OCI-LY3 (cell line): Measurements from ENCODE around the gene BRPF3.

Experiments used
- EZH2phosphoT487 ChIP-seq: fragments of 200-600 bp; shearing (Covaris generic); IDR thresholded peaks from 2 replicates; pipeline ENCODE4 v1.6.1; 2018; ENCODE audit warnings: antibody characterized with exemption, mixed run types, low read depth
- TF ChIP-seq, protein P1 (sequence below): fragments of 200-600, 300-600 bp; sonication (generic); IDR thresholded peaks from 2 replicates; pipeline ENCODE4 v1.5.1; 2014; ENCODE audit warnings: antibody characterized with exemption, low read length, low read depth

DNA sequence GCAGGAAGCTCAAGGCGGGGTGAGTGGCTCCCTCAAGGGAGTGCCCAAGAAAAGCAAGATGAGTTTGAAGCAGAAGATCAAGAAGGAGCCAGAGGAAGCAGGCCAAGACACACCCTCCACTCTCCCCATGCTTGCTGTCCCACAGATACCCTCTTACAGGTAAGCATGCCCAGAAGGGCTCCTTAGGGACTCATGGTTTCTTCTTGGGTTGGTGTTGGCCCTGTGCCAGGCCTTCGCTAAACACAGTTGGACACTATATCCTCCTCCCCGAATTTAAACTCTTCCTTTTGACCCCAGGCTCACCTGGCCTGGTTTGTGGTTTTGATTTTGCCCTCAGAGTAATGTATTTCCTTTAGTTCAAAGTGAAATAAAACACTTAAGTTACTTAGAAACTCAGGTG lies 5.1 kb downstream of the BRPF3 start:
- TF ChIP-seq, protein P1, sequence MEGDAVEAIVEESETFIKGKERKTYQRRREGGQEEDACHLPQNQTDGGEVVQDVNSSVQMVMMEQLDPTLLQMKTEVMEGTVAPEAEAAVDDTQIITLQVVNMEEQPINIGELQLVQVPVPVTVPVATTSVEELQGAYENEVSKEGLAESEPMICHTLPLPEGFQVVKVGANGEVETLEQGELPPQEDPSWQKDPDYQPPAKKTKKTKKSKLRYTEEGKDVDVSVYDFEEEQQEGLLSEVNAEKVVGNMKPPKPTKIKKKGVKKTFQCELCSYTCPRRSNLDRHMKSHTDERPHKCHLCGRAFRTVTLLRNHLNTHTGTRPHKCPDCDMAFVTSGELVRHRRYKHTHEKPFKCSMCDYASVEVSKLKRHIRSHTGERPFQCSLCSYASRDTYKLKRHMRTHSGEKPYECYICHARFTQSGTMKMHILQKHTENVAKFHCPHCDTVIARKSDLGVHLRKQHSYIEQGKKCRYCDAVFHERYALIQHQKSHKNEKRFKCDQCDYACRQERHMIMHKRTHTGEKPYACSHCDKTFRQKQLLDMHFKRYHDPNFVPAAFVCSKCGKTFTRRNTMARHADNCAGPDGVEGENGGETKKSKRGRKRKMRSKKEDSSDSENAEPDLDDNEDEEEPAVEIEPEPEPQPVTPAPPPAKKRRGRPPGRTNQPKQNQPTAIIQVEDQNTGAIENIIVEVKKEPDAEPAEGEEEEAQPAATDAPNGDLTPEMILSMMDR = no peak
- TF ChIP-seq EZH2phosphoT487 = no peak
